NCI-H1436 (cell line): ENCODE data around the gene HOGA1.
A peak's percentile ranks its signal among the peaks of the same experiment; 100 is the strongest.
"Not testable (repeated sequence)": the region's sequence is repeated elsewhere in the genome, so short reads cannot be mapped to it uniquely, and the experiment has no call there.

Source experiments
- DNase-seq: peaks from one replicate; lab custom pipeline; 2025; lab: John Stamatoyannopoulos, UW

The HOGA1 gene

GRCh38 chr10:97608991-97609561 is 24.9 kb downstream of the HOGA1 start:
- no peak for DNase-seq

GRCh38 chr10:97611473-97611872 is 27.3 kb downstream of the HOGA1 start:
- DNase-seq: no peak

DNA sequence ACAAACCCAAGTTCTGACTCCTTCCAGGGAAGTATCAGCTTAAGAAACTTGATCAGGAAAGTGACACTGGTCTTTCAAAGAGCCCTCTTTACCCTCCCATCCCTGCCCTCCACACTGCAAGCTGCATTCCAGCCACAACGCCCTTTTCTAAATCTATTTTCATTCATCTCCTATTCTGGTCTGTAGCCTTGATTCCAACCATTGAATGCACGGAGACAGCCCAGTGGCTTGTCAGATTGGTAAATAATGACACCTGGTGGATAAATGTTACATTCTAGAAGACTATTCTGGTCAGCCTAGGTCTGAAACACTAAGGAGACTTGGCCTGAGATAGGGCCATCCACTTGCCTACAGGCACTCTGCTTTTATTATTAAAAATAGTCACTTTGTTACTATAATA is 28.2 kb downstream of the HOGA1 start:
- no peak for DNase-seq

GRCh38 chr10:97618285-97618684 is 34.1 kb downstream of the HOGA1 start:
- DNase-seq: no peak

DNA sequence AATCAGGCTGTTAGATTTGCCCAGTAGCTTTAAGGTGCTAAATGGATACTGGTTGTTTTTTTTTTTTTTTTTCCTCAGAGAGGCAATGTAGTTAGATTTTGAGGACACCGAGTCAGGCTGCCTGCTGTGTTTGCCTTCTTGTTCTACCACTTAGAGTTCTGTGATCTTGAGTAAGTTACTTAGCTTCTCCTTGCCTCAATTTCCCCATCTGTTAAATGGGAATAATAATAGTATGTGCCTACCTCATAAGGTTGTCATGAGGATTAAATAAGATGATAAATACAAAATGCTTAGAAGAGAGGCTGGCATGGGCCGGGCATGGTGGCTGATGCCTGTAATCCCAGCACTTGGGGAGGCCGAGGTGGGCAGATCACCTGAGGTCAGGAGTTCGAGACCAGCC is 34.5 kb downstream of the HOGA1 start:
- DNase-seq: no peak

- no peak for DNase-seq
These were observed 39.1 kb downstream of the HOGA1 start for GRCh38 chr10:97623277-97623676.

DNA sequence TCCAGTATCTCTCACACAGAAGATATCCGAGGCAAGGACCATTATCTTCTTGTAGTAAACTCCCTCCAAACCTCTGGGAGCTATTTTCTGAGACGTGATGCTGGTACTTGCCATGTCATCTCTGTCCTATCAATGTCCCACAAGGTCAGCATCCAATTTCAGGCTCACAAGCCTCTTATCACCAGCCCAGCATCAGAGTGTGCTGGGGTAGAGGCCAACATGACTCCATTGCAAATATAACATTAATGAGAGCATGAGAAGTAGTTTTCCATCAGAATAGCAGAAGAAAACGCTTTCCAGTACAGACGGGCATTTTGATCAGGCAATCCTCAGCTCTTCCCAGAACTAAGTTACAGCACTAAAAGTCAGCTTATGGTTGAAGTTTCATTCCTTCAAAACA is 43.5 kb downstream of the HOGA1 start:
- DNase-seq: no peak

DNA sequence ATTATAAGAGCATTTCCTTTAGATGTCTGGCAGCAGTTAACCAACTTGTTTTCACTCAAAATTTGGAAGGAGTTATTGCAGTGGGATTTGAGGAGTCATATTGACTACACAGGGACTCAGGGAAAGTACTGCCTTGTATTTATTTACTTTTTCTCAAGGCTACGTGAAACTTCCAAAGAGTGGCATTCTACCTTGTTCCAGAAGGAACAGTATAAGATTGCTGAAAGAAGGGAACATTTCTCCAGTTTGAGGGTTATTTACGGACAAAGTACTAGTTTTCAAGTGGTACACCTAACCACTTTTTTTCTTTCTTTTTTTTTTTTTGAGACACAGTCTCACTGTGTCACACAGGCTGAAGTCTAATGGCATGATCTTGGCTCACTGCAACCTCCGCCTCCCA is 44.0 kb downstream of the HOGA1 start:
- no peak for DNase-seq

DNA sequence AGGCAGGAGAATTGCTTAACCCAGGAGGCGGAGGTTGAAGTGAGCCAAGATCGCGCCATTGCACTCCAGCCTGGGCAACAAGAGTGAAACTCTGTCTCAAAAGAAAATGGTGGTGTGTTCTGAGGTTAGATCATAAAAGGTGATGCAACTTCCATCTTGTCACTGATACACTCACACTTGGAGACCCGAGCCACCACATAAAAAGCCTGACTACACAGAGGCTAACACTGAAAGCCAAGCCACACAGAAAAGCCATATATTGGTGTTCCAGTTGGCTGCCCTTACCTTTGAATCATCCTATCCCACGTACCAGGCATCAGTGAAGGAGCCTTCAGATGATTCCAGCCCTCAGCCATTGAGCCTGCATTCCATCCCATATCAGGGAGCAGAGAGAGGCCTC is 45.1 kb downstream of the HOGA1 start:
- no peak for DNase-seq

GRCh38 chr10:97631098-97631497 is 46.9 kb downstream of the HOGA1 start:
- DNase-seq: no peak

GRCh38 chr10:97632949-97633884 is 49.0 kb downstream of the HOGA1 start, which contains the start of gene MORN4:
TSS of gene MORN4 (minus strand) at chr10:97633500. CDS start at chr10:97619653, 13,847 bp downstream.
- DNase-seq: peak; percentile 94

- DNase-seq: peak; percentile 15
These were observed 49.7 kb downstream of the HOGA1 start for GRCh38 chr10:97633921-97634320.

GRCh38 chr10:97635577-97635976 is 51.4 kb downstream of the HOGA1 start:
- DNase-seq: no peak

DNA sequence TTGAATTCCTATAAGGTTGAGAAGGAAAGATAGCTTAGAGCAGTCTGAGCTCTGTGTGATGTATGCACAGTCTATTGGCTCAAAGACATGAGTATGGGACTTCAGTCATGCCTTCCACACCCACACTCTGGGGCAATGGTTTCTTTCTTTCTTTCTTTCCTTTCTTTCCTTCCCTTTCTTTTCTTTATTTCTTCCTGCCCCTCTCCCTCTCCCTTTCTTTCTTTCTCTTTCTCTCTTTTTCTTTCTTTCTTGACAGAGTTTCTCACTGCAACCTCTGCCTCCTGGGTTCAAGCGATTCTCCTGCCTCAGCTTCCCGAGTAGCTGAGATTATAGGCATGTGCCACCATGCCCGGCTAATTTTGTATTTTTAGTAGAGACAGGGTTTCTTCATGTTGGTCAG is 54.9 kb downstream of the HOGA1 start:
- DNase-seq: not testable (repeated sequence)

DNA sequence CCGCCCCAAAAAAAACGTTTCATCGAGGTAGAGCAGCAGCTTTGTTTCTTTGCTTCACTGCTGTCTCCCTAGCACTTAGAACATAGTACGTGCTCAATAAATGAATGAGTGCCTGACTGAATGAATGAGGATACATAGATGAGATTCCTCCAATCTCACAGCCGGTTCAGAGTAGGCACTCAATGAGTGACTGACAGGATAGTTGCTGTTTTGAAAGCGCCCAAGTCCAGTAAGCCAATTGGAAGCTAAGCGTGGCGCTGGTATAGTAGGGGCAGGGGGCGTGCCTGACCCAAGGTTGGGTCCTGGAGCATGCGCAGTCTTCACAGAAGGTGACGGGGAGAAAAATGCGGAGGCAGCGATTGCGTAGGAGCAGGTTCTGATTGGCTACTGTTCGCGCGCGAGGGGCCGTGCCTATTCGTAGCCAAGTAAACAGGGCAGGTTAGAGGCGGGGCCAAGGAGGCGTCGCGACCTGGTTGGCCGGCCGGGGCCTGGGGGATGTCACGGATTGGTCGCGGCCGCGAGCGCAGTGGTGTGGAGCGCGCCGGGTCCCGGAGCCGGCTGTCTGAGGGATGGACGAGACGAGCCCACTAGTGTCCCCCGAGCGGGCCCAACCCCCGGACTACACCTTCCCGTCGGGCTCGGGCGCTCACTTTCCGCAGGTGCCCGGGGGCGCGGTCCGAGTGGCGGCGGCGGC is 56.1 kb downstream of the HOGA1 start, which contains the start of gene PI4K2A:
TSS of gene PI4K2A (plus strand) at position 498 of the 694 bp plus-strand sequence. CDS start at position 570, 72 bp downstream.
- peak; percentile 99 for DNase-seq

DNA sequence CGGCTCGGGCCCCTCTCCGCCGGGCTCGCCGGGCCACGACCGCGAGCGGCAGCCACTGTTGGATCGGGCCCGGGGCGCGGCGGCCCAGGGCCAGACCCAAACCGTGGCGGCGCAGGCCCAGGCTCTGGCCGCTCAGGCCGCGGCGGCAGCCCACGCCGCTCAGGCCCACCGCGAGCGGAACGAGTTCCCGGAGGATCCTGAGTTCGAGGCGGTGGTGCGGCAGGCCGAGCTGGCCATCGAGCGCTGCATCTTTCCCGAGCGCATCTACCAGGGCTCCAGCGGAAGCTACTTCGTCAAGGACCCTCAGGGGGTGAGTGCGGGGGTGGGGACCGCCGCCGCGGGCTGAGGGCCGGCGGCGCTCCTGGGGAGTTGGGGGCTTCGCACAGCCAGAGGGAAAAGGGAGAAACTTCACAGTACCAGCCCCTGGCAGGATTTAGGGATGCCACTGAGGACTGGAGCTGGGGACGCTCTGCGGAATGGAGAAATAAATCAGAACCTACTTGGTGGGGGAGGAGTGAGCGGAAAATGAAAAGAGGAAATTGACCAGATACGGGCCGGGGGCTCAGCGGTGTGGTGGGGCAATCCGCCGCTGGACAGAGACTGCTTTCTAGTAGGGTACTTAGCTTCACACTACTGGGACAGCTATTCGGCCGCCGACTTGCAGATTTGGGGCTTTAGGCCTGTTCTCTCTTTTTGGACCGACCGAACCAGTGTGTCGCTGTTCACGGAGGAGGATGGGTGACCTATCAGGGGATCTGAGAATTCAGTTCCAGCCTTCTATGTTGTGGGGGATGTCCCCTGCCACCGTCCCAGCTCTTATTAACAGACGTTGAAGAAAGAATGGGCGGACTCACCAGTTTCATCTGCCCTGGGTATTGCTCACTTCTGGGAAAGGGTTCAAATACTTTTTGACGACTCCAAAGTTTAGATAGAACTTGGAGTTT is 57.0 kb downstream of the HOGA1 start:
- DNase-seq: no peak

- not testable (repeated sequence) for DNase-seq
These were observed 58.4 kb downstream of the HOGA1 start for GRCh38 chr10:97642471-97643159.

- DNase-seq: no peak
These were observed 59.3 kb downstream of the HOGA1 start for GRCh38 chr10:97643441-97643985.

DNA sequence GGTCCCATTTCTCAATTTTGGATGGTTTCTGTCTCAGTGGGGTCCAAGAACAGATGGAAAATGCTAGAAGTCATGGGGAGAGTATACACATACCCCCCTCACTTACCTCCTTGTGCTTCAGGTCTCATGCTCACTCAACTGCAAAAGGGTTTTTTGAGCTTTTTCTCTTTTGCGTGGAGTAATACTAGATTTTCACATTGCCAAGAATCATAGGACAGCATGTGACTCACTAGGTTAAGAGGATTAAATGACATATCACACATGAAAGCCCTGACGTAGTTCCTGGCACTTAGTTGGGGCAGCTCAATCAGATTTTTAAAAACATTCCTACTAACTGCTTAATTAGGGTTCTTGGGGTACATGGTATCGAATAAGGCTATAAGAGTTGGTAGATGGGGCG is 60.7 kb downstream of the HOGA1 start:
- DNase-seq: no peak

- no peak for DNase-seq
These were observed 63.4 kb downstream of the HOGA1 start for GRCh38 chr10:97647556-97647955.
